Neuronal stem cell (in vitro differentiated cells): ENCODE data around the gene CORO2B.

Experiments used
- DNase-seq: peaks from one replicate; pipeline ENCODE4 v3.0.0-alpha.2; 2013; ENCODE audit warnings: low spot score
- H2AFZ ChIP-seq: one replicate; pipeline ENCODE4 v1.6.1; 2013; ENCODE audit warnings: mild to moderate bottlenecking, low read length, inconsistent platforms
- H2AK5ac ChIP-seq: 2 replicates; pipeline ENCODE4 v1.6.1; 2013; ENCODE audit warnings: low read depth, mild to moderate bottlenecking, inconsistent platforms, low read length, moderate library complexity, mixed read lengths
- H2BK120ac ChIP-seq: 2 replicates; pipeline ENCODE4 v1.6.1; 2013; ENCODE audit warnings: low read depth, mild to moderate bottlenecking, inconsistent platforms, low read length, moderate library complexity, mixed read lengths
- H2BK12ac ChIP-seq: one replicate; pipeline ENCODE4 v1.6.1; 2013; ENCODE audit warnings: low read length, inconsistent platforms
- H2BK15ac ChIP-seq: 2 replicates; pipeline ENCODE4 v1.6.1; 2013; ENCODE audit warnings: mild to moderate bottlenecking, low read length, inconsistent platforms, mixed read lengths
- H2BK5ac ChIP-seq: one replicate; pipeline ENCODE4 v1.6.1; 2013; ENCODE audit warnings: inconsistent platforms, mild to moderate bottlenecking, low read length, moderate library complexity
- H3K14ac ChIP-seq: one replicate; pipeline ENCODE4 v1.6.1; 2013; ENCODE audit warnings: low read length, inconsistent platforms
- H3K18ac ChIP-seq: 2 replicates; pipeline ENCODE4 v1.6.1; 2013; ENCODE audit warnings: low read length, inconsistent platforms
- H3K23ac ChIP-seq: 2 replicates; pipeline ENCODE4 v1.6.1; 2013; ENCODE audit warnings: low read depth, mild to moderate bottlenecking, mixed read lengths, low read length, inconsistent platforms; ENCODE audit not compliant: poor library complexity
- H3K27ac ChIP-seq: replicated peaks from 3 replicates; pipeline ENCODE4 v1.5.1; 2013; ENCODE audit warnings: low read length, inconsistent platforms
- H3K27me3 ChIP-seq, 3 experiments: 2 replicates each; pipeline ENCODE4 v1.6.1; 2013; ENCODE audit warnings: low read length in 3 of 3, mild to moderate bottlenecking in 2 of 3, inconsistent platforms in 1 of 3, low read depth in 1 of 3, mixed read lengths in 1 of 3, moderate library complexity in 1 of 3; ENCODE audit not compliant: control insufficient read depth in 3 of 3, insufficient read depth in 3 of 3
- H3K36me3 ChIP-seq, 2 donors: replicated peaks in 1 of 2; 2 replicates each; pipeline ENCODE4 v1.6.1; 2013; ENCODE audit warnings: low read length in 2 of 2; ENCODE audit not compliant: control insufficient read depth in 2 of 2, insufficient read depth in 2 of 2
- H3K4ac ChIP-seq: 2 replicates; pipeline ENCODE4 v1.6.1; 2013; ENCODE audit warnings: inconsistent platforms, mild to moderate bottlenecking, low read length, moderate library complexity
- H3K4me1 ChIP-seq, 2 donors: 1 replicate in 1 of 2; 2 replicates in 1 of 2; pipeline ENCODE4 v1.6.1; 2013; ENCODE audit warnings: low read length in 2 of 2, low read depth in 1 of 2; ENCODE audit not compliant: control insufficient read depth in 2 of 2, insufficient read depth in 1 of 2
- H3K4me2 ChIP-seq: one replicate; pipeline ENCODE4 v1.6.1; 2013; ENCODE audit warnings: mild to moderate bottlenecking, low read length, inconsistent platforms; ENCODE audit not compliant: insufficient read depth, poor library complexity, severe bottlenecking
- H3K4me3 ChIP-seq, 2 donors: 2 replicates each; pipeline ENCODE4 v1.5.1; 2013; ENCODE audit warnings: low read length in 2 of 2, mild to moderate bottlenecking in 2 of 2, inconsistent platforms in 1 of 2, moderate library complexity in 1 of 2
- H3K79me1 ChIP-seq: one replicate; pipeline ENCODE4 v1.6.1; 2013; ENCODE audit warnings: low read depth, mild to moderate bottlenecking, inconsistent platforms, low read length, moderate library complexity
- H3K9ac ChIP-seq: one replicate; pipeline ENCODE4 v1.6.1; 2013; ENCODE audit warnings: mild to moderate bottlenecking, low read depth, low read length, inconsistent platforms; ENCODE audit not compliant: poor library complexity
- H3K9me3 ChIP-seq, 2 donors: replicated peaks in 1 of 2; 2 replicates each; pipeline versions ENCODE3 to v1.6.1; 2013; ENCODE audit warnings: low read length in 2 of 2, mild to moderate bottlenecking in 2 of 2, inconsistent platforms in 1 of 2, low read depth in 1 of 2, mixed read lengths in 1 of 2, moderate library complexity in 1 of 2; ENCODE audit not compliant: control insufficient read depth in 2 of 2, insufficient read depth in 1 of 2
- H4K8ac ChIP-seq: one replicate; pipeline ENCODE4 v1.6.1; 2013; ENCODE audit warnings: low read depth, mild to moderate bottlenecking, inconsistent platforms, low read length, moderate library complexity
- H4K91ac ChIP-seq: one replicate; pipeline ENCODE4 v1.6.1; 2013; ENCODE audit warnings: low read length, low read depth, mild to moderate bottlenecking, inconsistent platforms; ENCODE audit not compliant: poor library complexity
- WGBS, 2 donors: extraction: QIAGEN DNeasy Blood & Tissue Kit; methylation state at CpG; one replicate each; pipeline ENCODE4 v1.1.7; 2013; ENCODE audit warnings: missing lambda C conversion rate in 2 of 2, mixed read lengths in 1 of 2; ENCODE audit not compliant: insufficient read length in 2 of 2, insufficient replicate concordance in 1 of 2; ENCODE audit errors: extremely low coverage in 2 of 2; 5-methylcytosine and 5-hydroxymethylcytosine counted together

Gene CORO2B

DNA sequence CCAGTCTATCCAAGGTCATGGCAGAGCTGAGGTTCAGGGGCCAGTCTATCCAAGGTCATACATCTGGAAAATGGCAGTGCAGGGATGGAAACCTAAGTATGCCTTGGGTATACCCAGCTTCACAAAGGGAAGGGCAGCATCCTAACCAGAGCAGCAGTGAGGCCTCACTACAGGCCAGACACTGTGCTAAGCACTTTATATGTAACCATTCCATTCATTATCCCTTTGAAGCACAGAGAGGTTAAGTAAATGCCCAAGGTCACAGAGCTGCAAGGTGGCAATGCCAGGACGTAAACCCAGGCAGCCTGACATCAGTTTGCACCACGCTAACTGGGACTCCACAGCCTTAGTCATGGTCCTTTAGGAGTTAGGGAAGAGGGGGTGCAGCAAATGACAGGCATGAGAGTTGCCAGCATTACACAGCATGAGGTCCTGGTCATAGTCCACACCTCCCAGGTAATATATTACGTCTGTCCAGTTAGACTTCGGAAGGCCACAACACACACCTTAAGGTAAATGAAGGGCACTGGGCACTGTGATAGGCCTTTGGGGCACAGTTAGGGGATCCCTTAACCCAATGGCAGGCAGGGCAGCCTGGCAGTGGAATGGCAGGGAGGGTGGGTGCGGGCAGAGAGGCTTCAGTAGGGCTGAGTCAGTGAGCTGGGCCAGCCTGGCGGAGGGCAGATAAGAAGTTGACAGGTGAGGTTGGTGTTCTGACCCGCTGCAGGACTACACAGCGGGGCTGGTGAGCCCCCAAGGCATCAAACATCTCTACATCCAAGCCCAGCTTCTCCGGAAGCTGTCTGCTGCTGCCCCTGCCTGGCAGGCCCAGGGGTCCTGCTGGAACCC lies 21.1 kb upstream of the CORO2B start:
- H3K23ac ChIP-seq: no peak overlapping the region
- H3K27ac ChIP-seq: no peak overlapping the region
- no peak overlapping the region for H2AK5ac ChIP-seq
- H3K4me2 ChIP-seq: no peak overlapping the region
- H2BK12ac ChIP-seq: no peak overlapping the region
- H3K4ac ChIP-seq: no peak overlapping the region
- no peaks in the 10 kb centered on the region for H3K79me1 ChIP-seq
- no peak overlapping the region for H4K91ac ChIP-seq
- no peak overlapping the region for H3K9ac ChIP-seq
- no peaks in the 10 kb centered on the region for H3K36me3 ChIP-seq
- H2BK120ac ChIP-seq: no peak overlapping the region
- WGBS, 2 donors: no CpG with 5 or more reads among the region's 9 CpGs
- H3K18ac ChIP-seq: no peak overlapping the region
- no peak overlapping the region for H2BK5ac ChIP-seq
- no peak overlapping the region for H2AFZ ChIP-seq
- peaks cover 0 to 37% (median 8%) of the 10 kb centered on the region in 3 experiments for H3K27me3 ChIP-seq
- H3K14ac ChIP-seq: no peak overlapping the region
- DNase-seq: no peak
- H3K9me3 ChIP-seq: no peaks in the 10 kb centered on the region
- peaks cover 11 to 16% of the 10 kb centered on the region in 2 donors for H3K4me1 ChIP-seq
- no peak overlapping the region for H3K4me3 ChIP-seq
- H4K8ac ChIP-seq: no peak overlapping the region
- no peak overlapping the region for H2BK15ac ChIP-seq

DNA sequence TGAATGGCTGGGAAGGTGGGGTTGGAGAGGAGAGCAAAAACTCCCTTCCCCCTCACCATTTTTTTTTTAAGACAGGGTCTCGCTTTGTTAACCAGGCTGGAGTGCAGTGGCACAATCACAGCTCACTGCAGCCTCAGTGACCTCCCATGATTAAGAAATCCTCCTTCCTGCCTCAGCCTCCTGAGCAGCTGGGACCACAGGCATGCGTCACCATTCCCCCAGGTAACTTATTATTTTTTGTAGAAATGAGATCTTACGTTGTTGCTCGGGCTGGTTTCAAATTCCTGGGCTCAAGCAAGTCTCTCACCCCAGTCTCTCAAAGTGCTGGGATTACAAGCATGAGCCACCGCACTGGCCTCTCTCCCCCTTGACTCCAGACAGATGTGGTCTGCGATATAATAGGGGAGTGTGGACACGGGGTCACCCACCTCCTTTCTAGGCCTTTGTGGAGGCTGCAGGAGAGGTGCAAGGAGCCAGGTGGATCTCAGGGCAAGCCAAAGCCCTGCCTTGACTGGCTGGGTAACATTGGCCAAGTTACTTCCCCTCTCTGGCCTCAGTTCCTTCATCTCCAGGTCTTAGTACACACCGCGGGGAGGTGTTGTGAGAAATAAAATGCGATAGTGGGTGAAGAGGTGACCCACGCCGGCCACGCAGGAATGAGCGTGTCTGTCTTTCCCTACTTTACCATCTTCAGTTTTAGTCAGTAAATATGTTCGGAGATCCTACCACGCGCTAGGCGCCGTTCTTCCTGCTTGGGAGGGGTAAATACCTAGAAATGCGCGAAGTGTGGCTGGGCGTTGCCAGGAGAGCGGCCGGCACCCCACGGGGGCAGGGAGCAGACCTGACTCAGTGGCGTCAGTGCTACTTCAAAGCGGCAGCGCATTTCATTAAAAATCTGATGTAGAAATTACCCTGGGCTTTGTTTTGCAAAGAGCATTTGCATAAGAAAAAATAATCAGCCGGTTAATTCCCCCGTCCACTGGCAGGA lies 20.2 kb upstream of the CORO2B start:
- no peak overlapping the region for H4K91ac ChIP-seq
- no peak overlapping the region for H2AK5ac ChIP-seq
- no peak overlapping the region for H3K23ac ChIP-seq
- no peak overlapping the region for H2BK12ac ChIP-seq
- peak overlapping the region; percentile 64 for H3K4me2 ChIP-seq
- H3K79me1 ChIP-seq: no peaks in the 10 kb centered on the region
- no peaks in the 10 kb centered on the region for H3K9me3 ChIP-seq
- H3K27ac ChIP-seq: no peak overlapping the region
- DNase-seq: no peak
- H4K8ac ChIP-seq: no peak overlapping the region
- no CpG with 5 or more reads among the region's 30 CpGs for WGBS, 2 donors
- H3K9ac ChIP-seq: no peak overlapping the region
- H2BK120ac ChIP-seq: no peak overlapping the region
- peak overlapping the region; percentile 96 for H2AFZ ChIP-seq
- H3K4me3 ChIP-seq: peak overlapping the region in 1 of 2 donors; percentile 45
- H3K4me1 ChIP-seq: peaks cover 11 to 16% of the 10 kb centered on the region in 2 donors
- no peaks in the 10 kb centered on the region for H3K36me3 ChIP-seq
- H3K27me3 ChIP-seq: peaks cover 0 to 37% (median 8%) of the 10 kb centered on the region in 3 experiments
- H3K18ac ChIP-seq: peak overlapping the region; percentile 50
- H2BK5ac ChIP-seq: no peak overlapping the region
- no peak overlapping the region for H3K4ac ChIP-seq
- H3K14ac ChIP-seq: no peak overlapping the region
- H2BK15ac ChIP-seq: no peak overlapping the region

DNA sequence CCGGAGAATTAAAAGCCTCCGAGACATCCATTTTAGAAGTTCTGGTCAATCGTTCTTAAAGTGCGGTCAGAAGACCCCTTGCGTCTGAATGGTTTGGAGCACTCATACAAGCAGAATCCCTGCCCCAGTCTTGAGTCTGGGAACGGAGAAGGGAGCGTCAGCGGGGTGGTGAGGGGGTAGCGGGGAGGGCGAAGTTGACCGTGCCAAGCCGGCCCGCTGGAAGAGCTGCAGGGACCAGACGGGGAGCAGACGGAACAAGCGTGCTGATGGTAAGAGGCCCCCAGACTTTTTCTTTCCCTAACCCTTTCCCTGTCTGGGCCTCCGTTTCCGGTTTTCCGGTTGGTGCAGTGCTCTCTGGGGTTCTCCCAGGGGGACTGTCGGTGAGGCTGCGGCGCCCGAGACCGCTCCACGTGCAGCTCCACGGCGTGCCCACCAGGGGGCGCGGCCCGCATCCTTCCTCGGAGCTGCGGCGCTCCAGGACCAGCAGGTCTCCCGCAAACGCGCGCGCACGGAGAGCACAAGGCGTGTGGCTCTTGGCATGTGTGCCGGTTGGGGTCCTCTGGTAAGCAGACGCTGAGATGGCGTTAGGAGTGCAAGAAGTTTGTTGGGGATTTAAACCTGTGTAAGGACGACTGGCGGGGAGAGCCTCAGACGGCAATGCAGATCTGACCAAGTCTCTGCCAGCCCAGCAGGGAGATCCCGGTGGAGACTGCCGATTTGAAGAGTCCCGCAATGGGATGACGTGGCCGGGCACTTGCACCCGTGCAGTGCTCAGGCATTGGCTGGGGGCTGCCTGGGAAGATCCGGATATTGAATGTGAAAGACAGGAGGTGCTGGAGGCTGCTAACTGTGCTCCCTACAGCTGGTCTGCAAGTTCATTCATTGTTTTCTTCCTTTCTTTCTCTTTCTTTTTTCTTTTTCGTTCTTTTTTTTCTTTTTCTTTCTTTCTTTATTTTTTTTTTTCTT lies 19.2 kb upstream of the CORO2B start:
- Histone ChIP-seq H4K91ac (no peak overlapping the region), H3K79me1 (no peaks in the 10 kb centered on the region), H2AFZ (peak overlapping the region; percentile 96), H3K9ac (peak overlapping the region; percentile 71), H3K4me2 (peak overlapping the region; percentile 64), H2BK5ac (no peak overlapping the region), H3K4me1 (peaks cover 11 to 16% of the 10 kb centered on the region in 2 donors), H2BK15ac (no peak overlapping the region), H3K4ac (no peak overlapping the region), H3K14ac (no peak overlapping the region), H3K36me3 (no peaks in the 10 kb centered on the region), H2BK120ac (no peak overlapping the region), H2BK12ac (no peak overlapping the region), H3K27me3 (peaks cover 0 to 37% (median 8%) of the 10 kb centered on the region in 3 experiments), H3K23ac (no peak overlapping the region), H2AK5ac (no peak overlapping the region), H3K9me3 (no peaks in the 10 kb centered on the region), H3K18ac (peak overlapping the region; percentile 78), H3K27ac (no peak overlapping the region), H3K4me3 (peak overlapping the region; percentile 47 to 76), H4K8ac (no peak overlapping the region)
- DNase-seq: peak; percentile 86
- no CpG with 5 or more reads among the region's 54 CpGs for WGBS, 2 donors
